ENCODE results near the gene SLC39A2.
"Not testable (repeated sequence)": the region's sequence is repeated elsewhere in the genome, so short reads cannot be mapped to it uniquely, and the experiment has no call there.

Gene SLC39A2

DNA sequence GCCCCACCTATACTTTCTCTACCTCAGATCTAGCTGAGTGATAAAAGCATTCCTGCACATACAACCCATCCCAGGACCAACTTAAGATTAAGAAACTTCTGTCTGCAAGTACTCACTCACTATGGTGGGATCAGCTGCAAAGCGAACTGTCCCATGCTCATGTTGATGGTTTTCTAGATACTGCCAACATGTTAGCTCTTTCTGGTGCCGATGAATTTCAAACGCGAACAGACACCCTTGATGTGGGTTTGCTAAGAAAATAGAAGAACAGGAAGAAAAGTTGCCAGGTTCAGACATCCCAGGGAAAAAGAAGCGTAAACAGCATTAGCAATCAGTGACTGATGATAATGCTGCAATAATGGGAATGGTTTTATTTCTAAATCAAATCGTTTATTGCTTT, 1.5 kb upstream of the SLC39A2 start:
- no peak for DNase-seq

DNA sequence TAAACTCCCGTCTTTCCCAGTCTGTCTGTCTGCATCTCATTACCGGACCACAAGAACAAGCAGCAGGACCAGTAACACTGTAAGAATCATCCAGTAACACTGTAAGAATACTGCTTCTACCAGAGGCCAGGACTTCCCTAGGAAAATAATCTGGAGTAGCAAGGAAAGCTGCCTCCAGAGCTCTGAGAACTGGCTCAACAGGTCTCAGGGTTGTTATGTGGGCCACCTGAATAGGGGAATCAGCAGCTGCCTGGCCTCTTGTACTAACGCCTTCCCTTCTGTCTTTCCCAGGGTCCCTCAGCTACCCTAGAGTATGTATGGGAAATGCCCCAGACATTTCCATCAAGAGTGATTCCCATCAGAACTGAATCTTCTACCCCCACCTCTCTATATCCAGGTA, 954 bp upstream of the SLC39A2 start:
- DNase-seq = no peak

DNA sequence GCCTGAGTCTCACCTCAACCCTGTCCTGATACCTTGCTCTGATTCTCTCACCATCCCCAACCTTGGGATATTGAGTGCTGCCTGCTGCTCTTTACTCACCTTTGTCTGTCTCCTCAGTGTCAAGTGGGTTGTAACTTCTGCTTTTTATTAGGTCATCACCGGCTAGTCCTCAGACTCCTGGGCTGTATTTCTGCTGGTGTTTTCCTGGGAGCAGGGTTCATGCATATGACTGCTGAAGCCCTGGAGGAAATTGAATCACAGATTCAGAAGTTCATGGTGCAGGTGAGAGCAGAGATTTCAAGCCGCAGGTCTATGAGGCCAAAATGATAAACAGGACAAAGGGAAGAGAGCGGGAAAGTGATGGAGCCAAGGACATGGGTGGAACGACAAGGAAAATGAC, 498 bp downstream of the SLC39A2 start:
- no peak for DNase-seq

GRCh38 chr14:21001218-21001617, 2.1 kb downstream of the SLC39A2 start:
- DNase-seq = no peak

- DNase-seq = no peak
Observed at GRCh38 chr14:21003788-21004346, 4.8 kb downstream of the SLC39A2 start.

- DNase-seq = not testable (repeated sequence)
Observed at GRCh38 chr14:21009721-21010120, 10.6 kb downstream of the SLC39A2 start.

DNA sequence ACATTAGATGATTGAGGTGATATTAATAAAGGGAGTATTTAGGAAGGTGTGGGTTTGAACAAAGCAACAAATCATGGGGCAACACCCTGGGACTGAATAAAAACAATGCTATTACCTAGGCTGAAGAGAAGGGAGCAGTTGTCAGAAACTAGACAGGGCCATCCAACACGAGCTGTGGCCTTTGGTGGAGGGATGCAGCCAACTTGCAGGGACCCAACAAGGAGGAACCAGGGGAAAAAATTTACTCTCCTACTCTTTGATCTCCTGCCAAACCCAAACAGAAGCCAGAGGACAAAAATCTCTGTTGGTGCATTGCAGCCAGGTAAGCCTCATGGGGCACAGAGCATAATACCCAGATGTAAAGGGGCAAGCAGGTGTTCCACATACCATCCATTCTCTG, 12.0 kb downstream of the SLC39A2 start:
- DNase-seq = no peak

- DNase-seq = peak; percentile 92
Observed at GRCh38 chr14:21014761-21015190, 15.7 kb downstream of the SLC39A2 start.

GRCh38 chr14:21015312-21015711, 16.2 kb downstream of the SLC39A2 start:
- DNase-seq = no peak

DNA sequence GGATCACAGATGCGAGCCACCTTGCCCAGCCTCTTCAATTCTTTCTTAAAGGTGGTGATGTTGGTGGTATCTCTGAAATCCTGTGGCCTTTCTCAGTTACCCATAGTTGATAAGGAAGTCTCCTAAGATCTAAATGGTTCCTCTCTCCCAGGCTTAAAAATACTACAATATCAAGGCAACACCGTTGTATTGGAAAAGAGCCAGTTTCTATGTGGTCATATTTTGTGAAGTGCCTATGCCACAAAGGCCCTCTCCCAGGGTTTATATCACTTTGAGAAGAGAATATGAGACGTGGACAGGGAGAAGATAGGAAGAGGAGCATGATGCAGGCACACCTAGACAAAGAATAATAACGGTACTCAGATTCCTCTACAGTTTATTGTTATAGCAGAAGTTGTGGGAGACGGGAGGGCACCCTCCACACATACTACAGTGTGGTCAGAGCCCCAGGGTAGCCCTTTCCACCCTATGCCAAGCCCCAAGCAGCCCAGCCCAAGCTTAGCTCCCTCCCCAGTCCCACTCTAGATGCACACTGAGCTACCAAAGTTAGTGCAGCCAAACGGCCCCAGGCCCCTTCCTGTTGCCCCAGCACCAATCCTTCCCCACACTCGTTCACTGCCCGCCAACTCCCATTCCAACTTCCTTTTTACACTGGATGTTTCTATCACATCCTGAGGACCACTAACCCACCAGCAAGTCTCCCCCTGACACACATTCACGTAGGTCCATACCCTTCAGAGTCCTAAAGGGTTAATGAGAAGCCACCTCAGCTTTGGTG, 17.5 kb downstream of the SLC39A2 start:
- no peak for DNase-seq

DNA sequence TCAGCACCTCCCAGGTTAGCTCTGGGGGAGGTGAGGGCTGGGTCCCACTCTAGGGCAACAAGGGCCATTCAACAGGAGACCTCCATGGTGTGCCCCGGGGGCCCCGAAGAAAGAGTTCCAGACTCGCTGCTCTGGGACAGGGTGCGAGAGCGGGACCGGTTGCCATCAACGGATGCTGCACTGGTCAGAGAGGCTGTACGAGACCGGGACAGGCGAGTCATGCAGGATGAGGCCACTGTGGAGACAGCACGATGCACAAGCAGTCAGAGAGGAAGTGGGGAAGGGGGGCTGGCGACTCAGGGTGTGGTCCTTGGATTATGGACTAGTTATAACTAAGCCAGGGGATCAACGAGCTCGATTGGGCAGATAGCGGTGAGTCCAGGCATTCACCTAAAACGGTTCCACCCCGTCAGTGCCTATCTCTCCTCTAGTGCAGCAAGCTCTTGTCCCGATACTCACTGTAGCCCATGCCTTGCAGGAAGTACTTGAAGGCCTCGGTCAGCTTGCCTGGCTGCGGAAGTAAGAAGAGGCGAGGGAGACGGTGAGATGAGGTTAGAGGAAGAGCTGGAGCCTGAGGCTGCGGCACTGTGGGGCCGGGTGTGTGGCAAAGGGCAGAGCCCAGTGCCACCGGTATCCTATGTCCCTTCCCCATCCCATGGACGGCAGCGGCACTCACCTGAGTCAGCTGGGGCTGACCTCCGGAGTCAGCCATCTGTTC, 18.6 kb downstream of the SLC39A2 start:
- DNase-seq = no peak

DNA sequence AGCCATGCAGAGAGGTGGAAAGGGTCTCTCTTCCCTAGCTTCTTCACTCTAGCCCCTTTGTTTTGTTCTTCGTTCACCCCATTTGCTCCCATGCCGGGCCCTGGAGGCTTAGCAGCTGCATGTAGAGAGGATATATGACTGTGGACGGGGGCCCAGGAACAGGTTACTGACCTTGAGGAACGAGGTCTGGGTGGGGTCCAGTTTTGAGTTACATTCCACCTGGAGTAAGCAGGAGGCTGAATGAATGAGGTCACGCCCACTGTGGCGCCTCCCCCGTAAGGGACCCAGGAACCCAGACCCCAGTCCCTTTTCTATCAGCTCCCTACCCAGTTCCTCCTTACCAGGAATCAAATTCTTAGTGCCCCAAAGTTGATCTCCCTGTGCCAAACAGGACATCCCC, 19.2 kb downstream of the SLC39A2 start:
- DNase-seq = no peak

- no peak for DNase-seq
Observed at GRCh38 chr14:21018781-21019180, 19.7 kb downstream of the SLC39A2 start.

DNA sequence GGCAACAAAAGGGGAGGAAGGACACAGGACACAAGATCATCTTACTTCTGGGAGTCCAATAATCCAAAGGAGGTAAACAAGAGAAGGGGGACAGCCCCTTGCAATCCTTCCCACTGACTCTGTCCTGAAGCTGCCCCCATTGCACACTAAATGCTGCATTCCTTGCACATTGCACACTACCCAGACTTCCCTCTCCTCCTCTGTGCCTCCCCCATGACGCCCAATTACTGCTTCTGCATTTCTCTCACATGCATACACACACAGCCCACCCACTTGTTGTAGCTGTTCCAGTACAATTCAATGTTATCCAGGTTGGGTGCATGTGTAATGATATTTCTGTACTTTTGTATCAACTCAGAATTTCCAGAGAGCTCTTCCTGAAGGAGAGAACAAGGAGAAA, 20.3 kb downstream of the SLC39A2 start:
- no peak for DNase-seq

DNA sequence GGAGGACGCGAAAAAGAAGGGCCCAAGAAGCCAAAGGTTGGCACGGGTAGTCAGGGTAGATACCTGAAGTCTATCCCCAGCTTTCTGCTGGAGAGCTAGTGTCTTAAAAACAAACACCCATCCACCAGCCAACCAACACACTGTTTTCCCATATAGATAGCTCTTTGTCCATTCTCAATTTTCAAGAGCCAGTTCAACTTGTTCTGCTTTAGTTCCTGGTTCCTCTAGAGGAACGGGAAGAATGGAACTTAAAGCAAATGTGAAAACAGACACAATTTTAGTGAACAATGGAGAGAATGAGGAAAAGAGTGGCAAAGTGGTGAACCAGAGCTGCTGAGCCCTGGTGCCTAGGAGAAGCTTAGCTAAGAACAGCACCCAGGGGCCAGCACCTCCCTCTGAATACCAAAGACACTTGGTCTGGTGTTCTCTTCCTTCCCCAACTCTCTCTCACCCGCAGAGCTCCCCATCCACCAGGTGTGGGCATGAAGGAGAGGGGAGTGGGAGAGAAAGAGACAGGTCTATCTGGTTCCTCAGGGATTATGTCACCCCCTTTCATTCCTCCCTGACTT, 22.0 kb downstream of the SLC39A2 start:
- DNase-seq = no peak

GRCh38 chr14:21022686-21023085, 23.6 kb downstream of the SLC39A2 start:
- DNase-seq = no peak

- no peak for DNase-seq
Observed at GRCh38 chr14:21023174-21023573, 24.1 kb downstream of the SLC39A2 start.

GRCh38 chr14:21023817-21024584, 24.9 kb downstream of the SLC39A2 start:
- DNase-seq = peak; percentile 17

- peak; percentile 88 for DNase-seq
Observed at GRCh38 chr14:21024585-21025370, 25.7 kb downstream of the SLC39A2 start, which contains the start of gene NDRG2. Gene NDRG2, minus strand, starts transcription at chr14:21025061. Its CDS starts 1,746 bp downstream, at chr14:21023315.

- peak; percentile 49 for DNase-seq
Observed at GRCh38 chr14:21025371-21026273, 26.5 kb downstream of the SLC39A2 start.

Measured in NCI-H82 (cell line).